Measurements from ENCODE around the gene C5orf15. TPM values are rescaled to one million over a fixed set of nuclear protein-coding genes. Genes with fewer than 3 reads are reported as not detected.

Gene C5orf15
- total and polyA plus RNA-seq, 9 of the 15 experiments (the other 6 are each of a cell fraction or from before 2014, with no cell fraction given) = 23.3 to 50.7 (median 35.5) TPM

DNA sequence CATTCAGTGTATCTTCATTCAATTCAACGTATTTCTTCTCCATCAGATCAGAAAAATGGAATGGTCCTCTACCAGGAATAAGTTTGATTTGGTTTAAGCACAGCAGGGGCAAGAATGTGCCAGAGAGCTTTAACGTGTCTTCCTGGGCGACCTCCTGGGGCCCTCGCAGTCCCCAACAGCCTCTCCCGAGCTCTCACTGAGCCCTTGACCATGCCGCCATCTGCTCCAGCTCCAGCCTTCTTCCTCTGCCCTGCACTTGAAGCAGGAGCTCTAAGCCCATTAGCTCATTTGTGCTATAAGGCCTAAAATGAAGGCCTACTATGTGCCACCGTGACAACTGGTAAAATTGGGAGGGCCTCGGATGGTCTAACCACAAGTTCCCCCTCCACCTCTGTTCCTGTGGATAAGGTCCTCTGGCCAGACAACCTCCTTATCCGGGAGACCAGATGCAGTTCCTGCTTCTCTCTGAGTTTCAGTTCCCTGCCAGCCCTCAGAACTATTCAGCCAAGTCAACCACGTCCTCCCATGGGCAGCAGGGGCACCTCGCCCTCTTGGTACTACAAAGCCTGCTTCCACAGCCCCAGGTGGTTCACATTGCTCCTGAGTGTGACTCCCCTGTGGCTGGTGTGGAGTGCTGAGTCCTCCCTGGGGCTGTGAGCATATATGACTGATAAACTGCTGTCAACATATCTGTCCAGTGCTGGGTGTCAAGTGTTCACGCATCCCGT is 35.8 kb downstream of the C5orf15 start (continued):
- 0 out of 4 replicates have a peak, but pooled peaks of 1 of the 2 experiments have one; percentile 20 for TF ChIP-seq FOXA3 (CRISPR knock-in tag; conservative IDR thresholded peaks at IDR 0.05 in 1 of 2, IDR thresholded peaks at IDR 0.05 in 1 of 2)
- no peak for TF ChIP-seq ZNF707 (CRISPR knock-in tag; conservative IDR thresholded peaks at IDR 0.05)
- TF ChIP-seq ZNF165 (CRISPR knock-in tag; IDR thresholded peaks at IDR 0.05; ENCODE audit: borderline replicate concordance) = peak; percentile 6; the same call in 1 of the 2 replicates
- TF ChIP-seq, protein P1, sequence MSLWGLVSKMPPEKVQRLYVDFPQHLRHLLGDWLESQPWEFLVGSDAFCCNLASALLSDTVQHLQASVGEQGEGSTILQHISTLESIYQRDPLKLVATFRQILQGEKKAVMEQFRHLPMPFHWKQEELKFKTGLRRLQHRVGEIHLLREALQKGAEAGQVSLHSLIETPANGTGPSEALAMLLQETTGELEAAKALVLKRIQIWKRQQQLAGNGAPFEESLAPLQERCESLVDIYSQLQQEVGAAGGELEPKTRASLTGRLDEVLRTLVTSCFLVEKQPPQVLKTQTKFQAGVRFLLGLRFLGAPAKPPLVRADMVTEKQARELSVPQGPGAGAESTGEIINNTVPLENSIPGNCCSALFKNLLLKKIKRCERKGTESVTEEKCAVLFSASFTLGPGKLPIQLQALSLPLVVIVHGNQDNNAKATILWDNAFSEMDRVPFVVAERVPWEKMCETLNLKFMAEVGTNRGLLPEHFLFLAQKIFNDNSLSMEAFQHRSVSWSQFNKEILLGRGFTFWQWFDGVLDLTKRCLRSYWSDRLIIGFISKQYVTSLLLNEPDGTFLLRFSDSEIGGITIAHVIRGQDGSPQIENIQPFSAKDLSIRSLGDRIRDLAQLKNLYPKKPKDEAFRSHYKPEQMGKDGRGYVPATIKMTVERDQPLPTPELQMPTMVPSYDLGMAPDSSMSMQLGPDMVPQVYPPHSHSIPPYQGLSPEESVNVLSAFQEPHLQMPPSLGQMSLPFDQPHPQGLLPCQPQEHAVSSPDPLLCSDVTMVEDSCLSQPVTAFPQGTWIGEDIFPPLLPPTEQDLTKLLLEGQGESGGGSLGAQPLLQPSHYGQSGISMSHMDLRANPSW (CRISPR knock-in tag; IDR thresholded peaks at IDR 0.05) = 0 out of 2 replicates have a peak, but pooled peaks have one; percentile 86
- no peak for TF ChIP-seq C11orf30 (IDR thresholded peaks at IDR 0.05; ENCODE audit: low read depth)
- no peak; the same call in 1 of the 2 replicates for TF ChIP-seq CUX1 (CRISPR knock-in tag; IDR thresholded peaks at IDR 0.05)
- TF ChIP-seq ZNF79 (CRISPR knock-in tag; IDR thresholded peaks at IDR 0.05; ENCODE audit: low read depth) = no peak
- TF ChIP-seq, protein P2, sequence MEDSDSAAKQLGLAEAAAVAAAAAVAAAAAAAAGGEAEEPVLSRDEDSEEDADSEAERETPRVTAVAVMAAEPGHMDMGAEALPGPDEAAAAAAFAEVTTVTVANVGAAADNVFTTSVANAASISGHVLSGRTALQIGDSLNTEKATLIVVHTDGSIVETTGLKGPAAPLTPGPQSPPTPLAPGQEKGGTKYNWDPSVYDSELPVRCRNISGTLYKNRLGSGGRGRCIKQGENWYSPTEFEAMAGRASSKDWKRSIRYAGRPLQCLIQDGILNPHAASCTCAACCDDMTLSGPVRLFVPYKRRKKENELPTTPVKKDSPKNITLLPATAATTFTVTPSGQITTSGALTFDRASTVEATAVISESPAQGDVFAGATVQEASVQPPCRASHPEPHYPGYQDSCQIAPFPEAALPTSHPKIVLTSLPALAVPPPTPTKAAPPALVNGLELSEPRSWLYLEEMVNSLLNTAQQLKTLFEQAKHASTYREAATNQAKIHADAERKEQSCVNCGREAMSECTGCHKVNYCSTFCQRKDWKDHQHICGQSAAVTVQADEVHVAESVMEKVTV (CRISPR knock-in tag; IDR thresholded peaks at IDR 0.05) = no peak
- TF ChIP-seq PCBP2 (IDR thresholded peaks at IDR 0.05; ENCODE audit: low read depth, low read length, poor library complexity, severe bottlenecking) = no peak
- TF ChIP-seq, protein P3, sequence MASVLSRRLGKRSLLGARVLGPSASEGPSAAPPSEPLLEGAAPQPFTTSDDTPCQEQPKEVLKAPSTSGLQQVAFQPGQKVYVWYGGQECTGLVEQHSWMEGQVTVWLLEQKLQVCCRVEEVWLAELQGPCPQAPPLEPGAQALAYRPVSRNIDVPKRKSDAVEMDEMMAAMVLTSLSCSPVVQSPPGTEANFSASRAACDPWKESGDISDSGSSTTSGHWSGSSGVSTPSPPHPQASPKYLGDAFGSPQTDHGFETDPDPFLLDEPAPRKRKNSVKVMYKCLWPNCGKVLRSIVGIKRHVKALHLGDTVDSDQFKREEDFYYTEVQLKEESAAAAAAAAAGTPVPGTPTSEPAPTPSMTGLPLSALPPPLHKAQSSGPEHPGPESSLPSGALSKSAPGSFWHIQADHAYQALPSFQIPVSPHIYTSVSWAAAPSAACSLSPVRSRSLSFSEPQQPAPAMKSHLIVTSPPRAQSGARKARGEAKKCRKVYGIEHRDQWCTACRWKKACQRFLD (CRISPR knock-in tag; IDR thresholded peaks at IDR 0.05) = peak; percentile 84
- no peak for TF ChIP-seq ETS2 (tag; IDR thresholded peaks at IDR 0.05; ENCODE audit: borderline replicate concordance, poor library complexity, severe bottlenecking)
- peak; percentile 96 for TF ChIP-seq SMARCE1 (IDR thresholded peaks at IDR 0.05)
- no peak for TF ChIP-seq SIN3A (IDR thresholded peaks at IDR 0.05; ENCODE audit: borderline replicate concordance in 2 of 2, control insufficient read depth in 1 of 2, low read depth in 2 of 2, low read length in 2 of 2)

Data from K562 (cell line).